Activated T-helper 9 cell treated with anti-CD3 and anti-CD28 coated beads, Interleukin-2, amount 50 U/mL, for 16 hours (primary cell): ENCODE measurements around the gene MALRD1.

Experiments
- DNase-seq: peaks from one replicate; pipeline ENCODE4 v3.0.0-alpha.2; 2020; ENCODE audit warnings: low read depth

The MALRD1 gene

GRCh38 chr10:19782430-19783089, 734.0 kb downstream of the MALRD1 start:
- no peak for DNase-seq

GRCh38 chr10:19783721-19784120, 735.1 kb downstream of the MALRD1 start:
- no peak for DNase-seq
